OCI-LY7 (cell line): ENCODE data around the gene RPS14. TPM values are rescaled to one million over a fixed set of nuclear protein-coding genes. Genes with fewer than 3 reads are reported as not detected.

Experiments
- BruUV-seq: library from RNA; stranded (reverse); fragments of 400-500 nt; replicated peaks from 2 replicates; lab custom pipeline; 2021; lab: Mats Ljungman, UMichigan
- CTCF ChIA-PET: fragments of 300-600 bp; sonication (Branson Sonifier 250); formaldehyde crosslinking; loops from one replicate; lab custom pipeline; 2022; ENCODE audit warnings: antibody characterized with exemption; ENCODE audit not compliant: unreplicated experiment; lab: Charles Lee
- POLR2A ChIA-PET: fragments of 300-600 bp; sonication (Branson Sonifier 250); formaldehyde crosslinking; loops from one replicate; lab custom pipeline; 2022; ENCODE audit warnings: antibody characterized with exemption; lab: Charles Lee
- DNase-seq: peaks from one replicate; pipeline ENCODE4 v3.0.0-alpha.2; 2015; ENCODE audit warnings: low spot score
- H2AFZ ChIP-seq: fragments of 200-600 bp; sonication (generic), shearing (Covaris generic); 2 replicates; pipeline ENCODE4 v1.6.1; 2014; ENCODE audit warnings: mild to moderate bottlenecking, antibody characterized with exemption, low read length, moderate library complexity
- H3K27ac ChIP-seq: fragments of 200-600 bp; sonication (generic); 2 replicates; pipeline ENCODE4 v1.5.1; 2014; ENCODE audit warnings: mixed run types, low read depth, mild to moderate bottlenecking, moderate library complexity, low read length, inconsistent platforms; ENCODE audit not compliant: poor library complexity, severe bottlenecking
- H3K36me3 ChIP-seq: fragments of 200-600 bp; sonication (generic); 2 replicates; pipeline ENCODE4 v1.6.1; 2014; ENCODE audit warnings: mild to moderate bottlenecking, antibody characterized with exemption, low read length, moderate library complexity, mixed read lengths; ENCODE audit not compliant: insufficient read depth
- H3K4me1 ChIP-seq: fragments of 200-600 bp; sonication (generic); 2 replicates; pipeline ENCODE4 v1.5.1; 2014; ENCODE audit warnings: mild to moderate bottlenecking, low read length; ENCODE audit not compliant: insufficient read depth, poor library complexity, severe bottlenecking
- H3K4me2 ChIP-seq: fragments of 200-600 bp; sonication (generic); 2 replicates; pipeline ENCODE4 v1.6.1; 2014; ENCODE audit warnings: mild to moderate bottlenecking, low read length
- H3K4me3 ChIP-seq: fragments of 200-600 bp; sonication (generic); 2 replicates; pipeline ENCODE4 v1.5.1; 2014; ENCODE audit warnings: mild to moderate bottlenecking, low read depth, low read length; ENCODE audit not compliant: poor library complexity, severe bottlenecking
- H3K79me2 ChIP-seq: fragments of 200-600 bp; sonication (generic); 2 replicates; pipeline ENCODE4 v1.6.1; 2016; ENCODE audit warnings: low read depth, mild to moderate bottlenecking, low read length, moderate library complexity, mixed read lengths; ENCODE audit not compliant: insufficient read depth
- H3K9me2 ChIP-seq: fragments of 200-600 bp; sonication (generic); 2 replicates; pipeline ENCODE4 v1.6.1; 2016; ENCODE audit warnings: mild to moderate bottlenecking, low read length, mixed read lengths; ENCODE audit not compliant: insufficient read depth
- H3K9me3 ChIP-seq: fragments of 200-600 bp; sonication (generic); 2 replicates; pipeline ENCODE4 v1.6.1; 2014; ENCODE audit warnings: mild to moderate bottlenecking, mixed run types, low read length, mixed read lengths
- H4K20me1 ChIP-seq: fragments of 200-600 bp; sonication (generic); 2 replicates; pipeline ENCODE4 v1.6.1; 2014; ENCODE audit warnings: mild to moderate bottlenecking, antibody characterized with exemption, low read length, moderate library complexity, mixed read lengths; ENCODE audit not compliant: insufficient read depth
- CTCF ChIP-seq: fragments of 200-600 bp; sonication (generic); conservative IDR thresholded peaks from 2 replicates; pipeline ENCODE4 v1.5.1; 2014; ENCODE audit warnings: mild to moderate bottlenecking, antibody characterized with exemption, low read length, moderate library complexity, mixed read lengths
- EZH2phosphoT487 ChIP-seq: fragments of 200-600 bp; sonication (generic); IDR thresholded peaks from 2 replicates; pipeline ENCODE4 v1.6.1; 2018; ENCODE audit warnings: low read depth, borderline replicate concordance, mild to moderate bottlenecking, mixed run types, antibody characterized with exemption, low read length, moderate library complexity, mixed read lengths
- intact Hi-C: fragments of 100-400 bp; cut with micrococcal nuclease; formaldehyde crosslinking; loops from one replicate; pipeline ENCODE4 v1.10.0; 2022; ENCODE audit not compliant: unreplicated experiment
- total RNA-seq, 2 experiments: library from RNA; depleted of rRNA in 1 of 2; stranded (reverse); fragments of >200 nt in 1 of 2; shearing (Covaris generic) in 1 of 2; gene quantifications; 2 replicates each; pipeline ENCODE4 v1.2.3, GENCODE V29; 2014 to 2022

The RPS14 gene
- total RNA-seq, 2 experiments from 2014 or later: 2,281 to 2,304 TPM

GRCh38 chr5:150443242-150444075, 6.1 kb downstream of the RPS14 start:
- H3K79me2 ChIP-seq: peaks cover 24% of the 10 kb centered on the region
- no peaks in the 10 kb centered on the region for H3K9me2 ChIP-seq
- peaks cover 20% of the 10 kb centered on the region for H3K4me1 ChIP-seq
- H3K4me2 ChIP-seq: no peak overlapping the region
- TF ChIP-seq CTCF: no peak
- TF ChIP-seq EZH2phosphoT487: no peak
- no peaks in the 10 kb centered on the region for H3K9me3 ChIP-seq
- H3K27ac ChIP-seq: no peak overlapping the region
- peaks cover 24% of the 10 kb centered on the region for H4K20me1 ChIP-seq
- H2AFZ ChIP-seq: no peak overlapping the region
- peaks cover 63% of the 10 kb centered on the region for H3K36me3 ChIP-seq
- no peak overlapping the region for H3K4me3 ChIP-seq
- ChIA-PET CTCF (no interaction called here), POLR2A (interaction anchor here (1.2 kb wide), 1 partner anchor 31 kb away, joined by 4 read pairs; the partner anchor contains the start of gene CD74)
- DNase-seq: no peak
- intact Hi-C loops: no loop called here
- BruUV-seq: no TSS peak

GRCh38 chr5:150442699-150443080, 6.8 kb downstream of the RPS14 start:
- no peak overlapping the region for H2AFZ ChIP-seq
- H3K27ac ChIP-seq: no peak overlapping the region
- ChIA-PET CTCF (no interaction called here), POLR2A (interaction anchor here (0.6 to 0.7 kb wide), 2 partner anchors 98 to 131 kb away, joined by 3 read pairs; no protein-coding TSS in a partner anchor)
- peaks cover 56% of the 10 kb centered on the region for H3K36me3 ChIP-seq
- H3K4me3 ChIP-seq: no peak overlapping the region
- H4K20me1 ChIP-seq: peaks cover 16% of the 10 kb centered on the region
- H3K79me2 ChIP-seq: peaks cover 16% of the 10 kb centered on the region
- BruUV-seq: no TSS peak
- DNase-seq: no peak
- TF ChIP-seq EZH2phosphoT487 (no peak), CTCF (no peak)
- no peak overlapping the region for H3K4me2 ChIP-seq
- no peaks in the 10 kb centered on the region for H3K9me3 ChIP-seq
- intact Hi-C loops: no loop called here
- H3K4me1 ChIP-seq: peaks cover 14% of the 10 kb centered on the region
- no peaks in the 10 kb centered on the region for H3K9me2 ChIP-seq
